Fibroblast of lung (primary cell): Measurements from ENCODE around the gene CCDC85C. TPM values are rescaled to one million over a fixed set of nuclear protein-coding genes. Genes with fewer than 3 reads are reported as not detected.

Experiments
- DNase-seq, 2 donors: peaks; one replicate each; pipeline versions ENCODE4 v3.0.0 to v3.0.0-alpha.2; 2010; ENCODE audit warnings: low read depth in 2 of 2
- H2AFZ ChIP-seq: 2 replicates; pipeline ENCODE4 v1.5.1; 2012; ENCODE audit warnings: low read length, control low read depth, inconsistent platforms
- H3K27ac ChIP-seq: 2 replicates; pipeline ENCODE4 v1.5.1; 2011; ENCODE audit warnings: low read length, control low read depth; ENCODE audit not compliant: insufficient read depth
- H3K27me3 ChIP-seq: 2 replicates; pipeline ENCODE4 v1.5.1; 2011; ENCODE audit warnings: mild to moderate bottlenecking, low read length; ENCODE audit not compliant: control insufficient read depth, insufficient read depth
- H3K36me3 ChIP-seq: 2 replicates; pipeline ENCODE4 v1.5.1; 2011; ENCODE audit warnings: low read length; ENCODE audit not compliant: control insufficient read depth, insufficient read depth
- H3K4me1 ChIP-seq: 2 replicates; pipeline ENCODE4 v1.5.1; 2011; ENCODE audit warnings: low read length; ENCODE audit not compliant: control insufficient read depth, insufficient read depth; ENCODE audit errors: extremely low read depth
- H3K4me2 ChIP-seq: 2 replicates; pipeline ENCODE4 v1.5.1; 2011; ENCODE audit warnings: low read length, control low read depth; ENCODE audit not compliant: insufficient read depth; ENCODE audit errors: extremely low read depth
- H3K4me3 ChIP-seq, 4 experiments: fragments of 200-600 bp in 1 of 4; sonication (generic) in 1 of 4; replicated peaks in 1 of 4; 2 replicates each; pipeline ENCODE4 v1.5.1; 2011 to 2016; ENCODE audit warnings: low read length in 4 of 4, low read depth in 3 of 4, mild to moderate bottlenecking in 3 of 4, control low read depth in 2 of 4, inconsistent platforms in 1 of 4, mixed read lengths in 1 of 4; ENCODE audit not compliant: insufficient read depth in 1 of 4; ENCODE audit errors: control extremely low read depth in 1 of 4
- H3K79me2 ChIP-seq: 2 replicates; pipeline ENCODE4 v1.5.1; 2012; ENCODE audit warnings: mild to moderate bottlenecking, low read length, inconsistent platforms; ENCODE audit not compliant: control insufficient read depth, insufficient read depth
- H3K9ac ChIP-seq: 2 replicates; pipeline ENCODE4 v1.5.1; 2011; ENCODE audit warnings: mild to moderate bottlenecking, low read length, control low read depth; ENCODE audit not compliant: insufficient read depth
- H3K9me3 ChIP-seq: 2 replicates; pipeline ENCODE4 v1.5.1; 2012; ENCODE audit warnings: low read depth, low read length; ENCODE audit not compliant: control insufficient read depth, insufficient read depth
- H4K20me1 ChIP-seq: 2 replicates; pipeline ENCODE4 v1.5.1; 2011; ENCODE audit warnings: low read length; ENCODE audit not compliant: control insufficient read depth, insufficient read depth; ENCODE audit errors: extremely low read depth
- EZH2 ChIP-seq: IDR thresholded peaks from 2 replicates; pipeline ENCODE4 v1.5.1; 2012; ENCODE audit warnings: low read length, control low read depth, mild to moderate bottlenecking; ENCODE audit errors: missing control alignments
- polyA plus RNA-seq, 2 donors: library from polyadenylated mRNA; depleted of rRNA in 1 of 2; stranded (reverse) in 1 of 2; unstranded in 1 of 2; fragments of >200 nt; gene quantifications; 2 replicates each; pipeline ENCODE4 v1.2.1, GENCODE V29; 2011 to 2012; ENCODE audit warnings: missing spikeins in 1 of 2
- total RNA-seq: library from RNA; depleted of rRNA; stranded (reverse); fragments of >200 nt; gene quantifications from 2 replicates; pipeline ENCODE4 v1.2.1, GENCODE V29; 2014
- TF ChIP-seq, protein P1 (sequence below), 2 donors: IDR thresholded peaks in 1 of 2; conservative IDR thresholded peaks in 1 of 2; 1 replicate in 1 of 2; 2 replicates in 1 of 2; pipeline ENCODE4 v1.5.1; 2011 to 2012; ENCODE audit warnings: low read length in 2 of 2, control low read depth in 1 of 2, inconsistent platforms in 1 of 2, low read depth in 1 of 2, mild to moderate bottlenecking in 1 of 2

CCDC85C gene
- total and polyA plus RNA-seq, 2 donors (not counting 1 experiment from before 2014, with no cell fraction given), result 4.6 to 9.6 TPM

GRCh38 chr14:99573436-99574098 is 30.4 kb downstream of the CCDC85C start:
- no peaks in the 10 kb centered on the region for H3K36me3 ChIP-seq
- H3K27me3 ChIP-seq, result no peaks in the 10 kb centered on the region
- H2AFZ ChIP-seq, result no peak overlapping the region
- H4K20me1 ChIP-seq, result no peaks in the 10 kb centered on the region
- H3K27ac ChIP-seq, result no peak overlapping the region
- H3K4me3 ChIP-seq, result no peak overlapping the region
- no peak overlapping the region for H3K9ac ChIP-seq
- H3K79me2 ChIP-seq, result peaks cover 2% of the 10 kb centered on the region
- TF ChIP-seq EZH2, result no peak
- TF ChIP-seq, protein P1, sequence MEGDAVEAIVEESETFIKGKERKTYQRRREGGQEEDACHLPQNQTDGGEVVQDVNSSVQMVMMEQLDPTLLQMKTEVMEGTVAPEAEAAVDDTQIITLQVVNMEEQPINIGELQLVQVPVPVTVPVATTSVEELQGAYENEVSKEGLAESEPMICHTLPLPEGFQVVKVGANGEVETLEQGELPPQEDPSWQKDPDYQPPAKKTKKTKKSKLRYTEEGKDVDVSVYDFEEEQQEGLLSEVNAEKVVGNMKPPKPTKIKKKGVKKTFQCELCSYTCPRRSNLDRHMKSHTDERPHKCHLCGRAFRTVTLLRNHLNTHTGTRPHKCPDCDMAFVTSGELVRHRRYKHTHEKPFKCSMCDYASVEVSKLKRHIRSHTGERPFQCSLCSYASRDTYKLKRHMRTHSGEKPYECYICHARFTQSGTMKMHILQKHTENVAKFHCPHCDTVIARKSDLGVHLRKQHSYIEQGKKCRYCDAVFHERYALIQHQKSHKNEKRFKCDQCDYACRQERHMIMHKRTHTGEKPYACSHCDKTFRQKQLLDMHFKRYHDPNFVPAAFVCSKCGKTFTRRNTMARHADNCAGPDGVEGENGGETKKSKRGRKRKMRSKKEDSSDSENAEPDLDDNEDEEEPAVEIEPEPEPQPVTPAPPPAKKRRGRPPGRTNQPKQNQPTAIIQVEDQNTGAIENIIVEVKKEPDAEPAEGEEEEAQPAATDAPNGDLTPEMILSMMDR (conservative IDR thresholded peaks at IDR 0.05 in 1 of 2, IDR thresholded peaks at IDR 0.05 in 1 of 2; ENCODE audit: low read depth in 1 of 2, low read length in 2 of 2), result no peak
- H3K4me2 ChIP-seq, result no peak overlapping the region
- H3K4me1 ChIP-seq, result peaks cover 37% of the 10 kb centered on the region
- H3K9me3 ChIP-seq, result no peaks in the 10 kb centered on the region
- no peak for DNase-seq

GRCh38 chr14:99573000-99573330 is 31.0 kb downstream of the CCDC85C start:
- Histone ChIP-seq H3K4me3 (no peak overlapping the region), H3K4me2 (no peak overlapping the region), H3K27ac (no peak overlapping the region), H2AFZ (no peak overlapping the region), H3K4me1 (peaks cover 33% of the 10 kb centered on the region), H4K20me1 (no peaks in the 10 kb centered on the region), H3K9me3 (no peaks in the 10 kb centered on the region), H3K9ac (no peak overlapping the region), H3K79me2 (no peaks in the 10 kb centered on the region), H3K36me3 (no peaks in the 10 kb centered on the region), H3K27me3 (no peaks in the 10 kb centered on the region)
- no peak for DNase-seq
- TF ChIP-seq, protein P1 (conservative IDR thresholded peaks at IDR 0.05 in 1 of 2, IDR thresholded peaks at IDR 0.05 in 1 of 2; ENCODE audit: low read depth in 1 of 2, low read length in 2 of 2), result no peak
- TF ChIP-seq EZH2, result no peak

DNA sequence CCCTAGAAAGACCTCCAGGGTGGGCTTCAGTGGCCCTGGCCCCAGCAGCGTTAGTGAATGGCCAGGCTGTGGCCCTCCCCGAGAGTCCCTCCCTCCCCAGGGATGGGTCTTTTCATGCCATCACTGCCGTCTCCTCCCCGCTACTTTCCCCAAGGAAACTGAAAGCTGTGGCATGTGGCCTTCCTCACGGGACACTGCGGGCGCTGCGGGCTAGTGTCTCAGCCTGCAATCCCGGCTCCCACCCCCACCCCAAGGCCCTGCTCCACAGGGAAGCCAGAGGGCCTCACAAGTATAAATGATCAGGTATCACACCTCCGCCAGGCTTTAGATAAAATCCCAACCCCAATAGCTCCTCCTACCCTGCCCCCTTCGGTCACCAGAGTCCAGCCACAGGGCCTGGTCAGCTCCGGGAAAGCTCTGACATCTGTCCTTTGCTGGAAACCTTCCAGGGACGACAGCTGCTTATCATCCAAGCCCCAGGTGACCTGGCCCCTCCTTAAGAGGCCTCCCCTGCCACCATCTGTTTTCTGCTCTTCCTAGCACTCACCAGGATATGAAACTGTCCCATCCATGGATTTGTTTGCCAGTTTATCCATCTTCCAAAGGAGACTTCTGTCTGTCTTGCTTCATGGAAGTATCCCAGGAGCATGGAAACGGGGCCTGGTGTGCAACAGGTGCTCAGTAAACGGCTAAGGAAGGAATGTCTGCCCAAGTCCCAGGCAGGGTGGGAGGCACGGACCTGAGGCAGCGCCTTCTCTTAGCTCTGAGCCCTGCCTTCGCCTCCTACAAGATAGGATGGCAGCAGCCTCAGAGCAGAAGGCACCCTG is 31.6 kb downstream of the CCDC85C start:
- Histone ChIP-seq H3K4me3 (no peak overlapping the region), H3K9ac (no peak overlapping the region), H3K27me3 (no peaks in the 10 kb centered on the region), H3K4me1 (peaks cover 33% of the 10 kb centered on the region), H3K79me2 (no peaks in the 10 kb centered on the region), H3K27ac (no peak overlapping the region), H4K20me1 (no peaks in the 10 kb centered on the region), H3K4me2 (no peak overlapping the region), H2AFZ (no peak overlapping the region), H3K36me3 (no peaks in the 10 kb centered on the region), H3K9me3 (no peaks in the 10 kb centered on the region)
- no peak for DNase-seq
- TF ChIP-seq EZH2, result no peak
- TF ChIP-seq, protein P1 (conservative IDR thresholded peaks at IDR 0.05 in 1 of 2, IDR thresholded peaks at IDR 0.05 in 1 of 2; ENCODE audit: low read depth in 1 of 2, low read length in 2 of 2), result no peak
